Activated T-helper 1 cell treated with anti-CD3 and anti-CD28 coated beads, Interleukin-2, amount 50 U/mL, for 16 hours (primary cell): Measurements from ENCODE around the gene ZNF823.
"Not testable (repeated sequence)": the region's sequence is repeated elsewhere in the genome, so short reads cannot be mapped to it uniquely, and the experiment has no call there.

Experiments used
- DNase-seq, 2 donors: peaks; one replicate each; pipeline ENCODE4 v3.0.0-alpha.2; 2020; ENCODE audit warnings: low read depth in 1 of 2, low spot score in 1 of 2

The ZNF823 gene

DNA sequence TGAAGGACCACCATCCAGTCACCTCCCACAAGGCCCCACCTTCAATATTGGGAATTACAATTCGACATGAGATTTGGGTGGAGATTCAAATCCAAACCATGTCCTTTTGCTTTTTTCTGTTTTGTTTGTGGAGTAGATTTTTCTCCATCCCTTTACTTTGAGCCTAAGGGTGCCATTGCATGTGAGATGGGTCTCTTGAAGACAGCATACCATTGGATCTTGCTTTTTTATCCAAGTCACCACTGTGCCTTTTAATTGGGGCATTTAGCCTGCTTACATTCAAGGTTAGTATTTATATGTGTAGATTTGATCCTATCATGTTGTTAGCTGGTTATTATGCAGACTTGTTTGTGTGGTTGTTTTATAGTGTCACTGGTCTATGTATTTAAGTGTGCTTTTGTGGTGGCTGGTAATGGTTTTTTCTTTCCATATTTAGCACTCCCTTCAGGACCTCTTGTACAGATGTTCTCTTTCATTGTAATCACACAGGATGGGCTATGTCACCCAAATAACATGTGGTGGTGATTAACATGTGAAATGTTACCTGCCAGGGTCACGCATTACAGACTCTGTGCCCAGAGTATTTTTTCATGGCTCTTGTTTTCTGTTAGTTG is 58.0 kb downstream of the ZNF823 start:
- DNase-seq: no peak

DNA sequence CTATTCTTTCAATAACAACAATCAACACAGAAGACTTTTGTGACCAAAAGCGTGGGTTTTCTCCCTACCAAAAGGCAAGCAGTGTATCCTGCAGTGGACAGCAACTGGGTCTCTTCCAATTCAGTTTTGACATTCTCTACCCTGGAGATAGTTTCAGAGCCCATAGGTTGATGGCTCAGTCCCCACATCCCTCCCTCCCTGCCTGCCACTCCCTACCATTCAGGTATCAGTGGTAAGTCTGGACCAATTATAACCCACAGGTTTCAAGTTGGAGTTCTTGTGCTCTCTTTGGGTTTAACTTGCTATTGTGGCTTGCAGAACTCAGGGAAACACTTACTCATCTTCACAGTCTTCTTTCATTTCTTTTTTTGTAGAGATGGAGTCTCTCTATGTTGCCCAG is 60.2 kb downstream of the ZNF823 start:
- DNase-seq: no peak

DNA sequence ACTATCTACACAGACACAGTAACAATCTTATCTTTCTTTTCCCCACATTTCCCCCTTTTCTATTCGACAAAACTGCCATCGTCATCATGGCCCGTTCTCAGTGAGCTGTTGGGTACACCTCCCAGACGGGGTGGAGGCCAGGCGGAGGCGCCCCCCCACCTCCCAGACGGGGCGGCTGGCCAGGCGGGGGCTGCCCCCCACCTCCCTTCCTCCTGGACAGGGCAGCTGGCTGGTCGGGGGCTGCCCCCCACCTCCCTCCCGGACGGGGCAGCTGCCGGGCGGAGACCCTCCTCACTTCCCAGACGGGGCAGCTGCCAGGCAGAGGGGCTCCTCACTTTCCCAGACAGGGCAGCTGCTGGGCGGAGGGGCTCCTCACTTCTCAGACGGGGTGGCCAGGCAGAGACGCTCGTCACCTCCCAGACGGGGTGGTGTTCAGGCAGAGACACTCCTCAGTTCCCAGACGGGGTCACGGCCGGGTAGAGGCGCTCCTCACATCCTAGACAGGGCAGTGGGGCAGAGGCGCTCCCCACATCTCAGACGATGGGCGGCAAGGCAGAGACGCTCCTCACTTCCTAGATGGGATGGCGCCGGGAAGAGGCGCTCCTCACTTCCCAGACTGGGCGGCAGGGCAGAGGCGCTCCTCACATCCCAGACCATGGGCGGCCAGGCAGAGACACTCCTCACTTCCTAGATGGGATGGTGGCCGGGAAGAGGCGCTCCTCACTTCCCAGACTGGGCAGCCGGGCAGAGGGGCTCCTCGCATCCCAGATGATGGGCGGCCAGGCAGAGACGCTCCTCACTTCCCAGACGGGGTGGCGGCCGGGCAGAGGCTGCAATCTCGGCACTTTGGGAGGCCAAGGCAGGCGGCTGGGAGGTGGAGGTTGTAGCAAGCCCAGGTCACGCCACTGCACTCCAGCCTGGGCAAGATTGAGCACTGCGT is 61.8 kb downstream of the ZNF823 start:
- DNase-seq: not testable (repeated sequence)

DNA sequence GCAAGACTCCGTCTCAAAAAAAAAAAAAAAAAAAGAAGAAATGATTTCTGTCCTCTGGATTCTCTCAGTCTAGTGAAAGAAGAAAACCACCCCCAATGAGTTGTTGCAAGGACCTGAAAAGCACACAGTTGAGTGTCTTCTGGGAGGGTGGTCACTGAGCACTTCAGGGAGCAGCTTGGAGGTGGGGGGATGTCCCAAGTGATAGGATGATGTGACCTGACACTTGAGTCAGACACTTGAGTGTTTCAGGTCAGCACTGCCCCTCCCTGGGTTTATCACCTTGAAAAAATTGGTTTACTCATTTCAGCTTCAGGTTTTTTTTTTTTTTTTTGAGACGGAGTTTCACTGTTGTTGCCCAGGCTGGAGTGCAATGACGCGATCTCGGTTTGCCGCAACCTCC is 63.2 kb downstream of the ZNF823 start:
- no peak for DNase-seq

DNA sequence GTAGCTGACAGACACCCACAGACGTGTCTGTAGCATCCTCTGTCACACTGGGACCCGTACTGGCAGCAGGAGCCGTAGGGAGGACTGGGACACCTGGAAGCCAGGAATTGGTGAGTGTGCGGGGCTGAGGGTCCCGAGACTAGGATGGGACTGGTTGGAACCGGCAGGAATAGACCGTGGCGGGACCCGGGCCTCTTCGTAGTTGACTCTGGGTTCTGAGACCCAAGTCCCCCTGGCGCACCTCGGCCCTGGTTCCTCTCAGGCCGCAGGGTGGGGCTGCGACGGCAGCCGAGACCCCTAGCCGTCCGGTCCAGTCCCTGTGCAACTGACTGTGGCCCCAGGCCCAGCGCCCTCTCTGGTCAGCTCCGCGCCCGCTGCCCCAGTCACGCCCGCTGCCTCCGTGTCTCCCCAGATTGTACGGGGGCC is 64.7 kb downstream of the ZNF823 start:
- DNase-seq: no peak

DNA sequence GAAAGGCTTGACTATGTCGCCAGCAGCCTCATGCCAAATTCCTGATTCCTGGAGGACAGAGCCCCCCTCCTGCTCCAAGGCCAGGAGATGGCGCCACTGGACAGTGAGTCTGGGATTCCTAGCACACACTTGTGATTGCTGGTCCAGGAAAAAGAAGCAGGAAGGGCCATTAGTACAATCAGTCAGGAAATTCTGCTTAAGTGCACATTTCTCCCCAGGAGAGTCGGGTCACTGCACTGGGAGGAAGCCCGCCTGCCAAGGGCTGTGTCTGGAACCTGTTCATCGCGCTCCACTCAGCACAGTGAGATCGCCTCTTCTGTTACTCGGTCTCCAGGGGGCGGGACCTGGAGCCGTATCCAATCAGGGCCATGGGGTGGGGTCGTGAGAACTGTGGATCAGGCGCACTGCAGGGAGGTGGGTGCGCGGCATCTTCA is 65.1 kb downstream of the ZNF823 start:
- DNase-seq: no peak
